HepG2 (cell line): Measurements from ENCODE around the gene ANKHD1. TPM values are rescaled to one million over a fixed set of nuclear protein-coding genes. Genes with fewer than 3 reads are reported as not detected.

Experiments
- AKAP8 ChIP-seq: sonication (generic); formaldehyde crosslinking; IDR thresholded peaks from 2 replicates; pipeline ENCODE4 v1.5.1; 2020; ENCODE audit warnings: mild to moderate bottlenecking, missing genetic modification reagents
- CCDC6 ChIP-seq: sonication (generic); formaldehyde crosslinking; IDR thresholded peaks from 2 replicates; pipeline ENCODE4 v1.8.1; 2022; ENCODE audit warnings: mild to moderate bottlenecking, missing genetic modification reagents, moderate library complexity
- DDIT3 ChIP-seq: sonication (generic); formaldehyde crosslinking; IDR thresholded peaks from 2 replicates; pipeline ENCODE4 v1.4.0; 2020; ENCODE audit warnings: mild to moderate bottlenecking, missing genetic modification reagents
- FOXJ3 ChIP-seq: sonication (generic); formaldehyde crosslinking; IDR thresholded peaks from 2 replicates; pipeline ENCODE4 v1.4.0; 2020; ENCODE audit warnings: missing genetic modification reagents, mild to moderate bottlenecking, borderline replicate concordance
- GABPA ChIP-seq, 2 experiments: IDR thresholded peaks; 2 replicates each; pipeline ENCODE4 v1.6.1; 2011 to 2016; ENCODE audit warnings: low read depth in 2 of 2, low read length in 1 of 2, missing biosample characterization in 1 of 2, missing genetic modification characterization in 1 of 2
- KLF11 ChIP-seq: IDR thresholded peaks from 2 replicates; pipeline ENCODE4 v1.6.1; 2016; ENCODE audit warnings: missing compliant biosample characterization
- NR0B2 ChIP-seq: sonication (generic); formaldehyde crosslinking; IDR thresholded peaks from 2 replicates; pipeline ENCODE4 v1.4.0; 2020; ENCODE audit warnings: mild to moderate bottlenecking, missing genetic modification reagents
- NR2F1 ChIP-seq, 2 experiments: fragments of 450-650 bp in 1 of 2; formaldehyde crosslinking in 1 of 2; IDR thresholded peaks; 2 replicates each; pipeline versions ENCODE4 v1.5.0 to v1.6.1; 2016 to 2020; ENCODE audit warnings: mild to moderate bottlenecking in 1 of 2, missing compliant biosample characterization in 1 of 2, missing genetic modification reagents in 1 of 2, moderate library complexity in 1 of 2
- SOX5 ChIP-seq: IDR thresholded peaks from 2 replicates; pipeline ENCODE4 v1.6.1; 2016; ENCODE audit warnings: borderline replicate concordance
- SOX6 ChIP-seq, 2 experiments: fragments of 450-650 bp in 1 of 2; sonication (generic) in 1 of 2; formaldehyde crosslinking in 1 of 2; IDR thresholded peaks; 2 replicates each; pipeline versions ENCODE4 v1.4.0 to v1.6.1; 2017 to 2020; ENCODE audit warnings: antibody characterized with exemption in 1 of 2, mild to moderate bottlenecking in 1 of 2, missing genetic modification reagents in 1 of 2
- ZNF207 ChIP-seq: fragments of 450-650 bp; IDR thresholded peaks from 2 replicates; pipeline ENCODE4 v1.6.1; 2016; ENCODE audit warnings: antibody characterized with exemption, borderline replicate concordance
- ZNF253 ChIP-seq: sonication (generic); formaldehyde crosslinking; IDR thresholded peaks from 2 replicates; pipeline ENCODE4 v1.8.0; 2022; ENCODE audit warnings: mild to moderate bottlenecking, missing genetic modification reagents, borderline replicate concordance
- ZNF570 ChIP-seq: sonication (generic); formaldehyde crosslinking; IDR thresholded peaks from 2 replicates; pipeline ENCODE4 v1.4.0; 2020; ENCODE audit warnings: mild to moderate bottlenecking, missing genetic modification reagents, borderline replicate concordance
- polyA plus RNA-seq, 8 experiments: library from polyadenylated mRNA; depleted of rRNA in 3 of 8; stranded (reverse) in 7 of 8; unstranded in 1 of 8; fragments of >200 nt; fragmentation: Illumina TruSeq in 4 of 8; extraction: Trizol in 4 of 8; gene quantifications; 2 replicates each; pipeline versions ENCODE4 v1.2.1 to v1.2.3, GENCODE V29; 2011 to 2016; ENCODE audit warnings: low read depth in 4 of 8, missing spikeins in 1 of 8, mixed read lengths in 1 of 8; ENCODE audit not compliant: insufficient read depth in 1 of 8
- total RNA-seq, 5 experiments: library from RNA; depleted of rRNA; stranded (reverse); fragments of >200 nt; fragmentation: Illumina TruSeq; extraction: Trizol; gene quantifications; 2 replicates each; pipeline ENCODE4 v1.2.3, GENCODE V29; 2016; ENCODE audit warnings: low read depth in 1 of 5
- TF ChIP-seq, protein P1 (sequence below): sonication (generic); formaldehyde crosslinking; IDR thresholded peaks from 2 replicates; pipeline ENCODE4 v1.5.0; 2020; ENCODE audit warnings: mild to moderate bottlenecking, missing genetic modification reagents
- TF ChIP-seq, protein P2 (sequence below): sonication (generic); formaldehyde crosslinking; IDR thresholded peaks from 2 replicates; pipeline ENCODE4 v1.4.0; 2020; ENCODE audit warnings: mild to moderate bottlenecking, missing genetic modification reagents
- TF ChIP-seq, protein P3 (sequence below), 2 experiments: sonication (generic) in 1 of 2; formaldehyde crosslinking in 1 of 2; IDR thresholded peaks; 2 replicates each; pipeline versions ENCODE4 v1.6.1 to v1.9.0; 2014 to 2022; ENCODE audit warnings: antibody characterized with exemption in 1 of 2, borderline replicate concordance in 1 of 2, inconsistent platforms in 1 of 2, low read depth in 1 of 2, missing genetic modification reagents in 1 of 2
- TF ChIP-seq, protein P4 (sequence below): sonication (generic); formaldehyde crosslinking; IDR thresholded peaks from 2 replicates; pipeline ENCODE4 v1.4.0; 2020; ENCODE audit warnings: missing genetic modification reagents

The ANKHD1 gene
- total and polyA plus RNA-seq, 2 of the 13 experiments (the other 11 are each of a cell fraction or from before 2014, with no cell fraction given), result 69.9 to 82.0 TPM

DNA sequence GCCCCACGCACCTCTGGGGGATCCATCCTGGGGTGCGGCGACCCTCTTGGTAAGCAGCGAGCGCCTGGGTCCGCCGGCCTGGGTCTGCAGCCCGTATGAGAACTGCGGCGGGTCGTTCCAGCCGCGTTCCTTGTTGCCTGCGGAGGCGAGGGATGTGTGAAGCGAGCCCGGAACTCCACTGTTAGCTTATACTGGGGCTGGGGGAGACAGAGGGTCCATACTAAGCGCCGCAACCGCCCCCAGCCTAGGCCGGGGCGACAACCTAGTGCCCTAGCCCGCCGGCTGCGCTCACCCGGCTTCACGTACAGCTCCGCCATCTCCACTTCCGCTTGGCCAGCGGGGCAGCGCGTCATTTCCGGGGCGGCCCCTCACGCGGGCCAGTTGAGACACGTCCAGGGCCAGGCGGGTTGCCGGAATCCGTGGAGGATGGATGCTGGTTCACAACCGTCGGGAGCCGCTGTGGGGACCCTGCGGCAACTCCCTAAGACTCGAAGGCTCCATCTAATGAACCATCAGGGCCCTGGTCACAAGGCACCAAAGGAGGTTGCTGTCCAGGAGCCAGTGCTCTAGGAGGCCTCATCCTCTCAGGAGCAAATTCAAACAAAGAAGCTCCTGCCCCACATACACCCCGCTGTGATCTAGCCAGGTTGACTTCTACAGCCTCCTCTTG is 155.6 kb downstream of the ANKHD1 start, which contains the start of gene SRA1 (continued):
- TF ChIP-seq, protein P1, sequence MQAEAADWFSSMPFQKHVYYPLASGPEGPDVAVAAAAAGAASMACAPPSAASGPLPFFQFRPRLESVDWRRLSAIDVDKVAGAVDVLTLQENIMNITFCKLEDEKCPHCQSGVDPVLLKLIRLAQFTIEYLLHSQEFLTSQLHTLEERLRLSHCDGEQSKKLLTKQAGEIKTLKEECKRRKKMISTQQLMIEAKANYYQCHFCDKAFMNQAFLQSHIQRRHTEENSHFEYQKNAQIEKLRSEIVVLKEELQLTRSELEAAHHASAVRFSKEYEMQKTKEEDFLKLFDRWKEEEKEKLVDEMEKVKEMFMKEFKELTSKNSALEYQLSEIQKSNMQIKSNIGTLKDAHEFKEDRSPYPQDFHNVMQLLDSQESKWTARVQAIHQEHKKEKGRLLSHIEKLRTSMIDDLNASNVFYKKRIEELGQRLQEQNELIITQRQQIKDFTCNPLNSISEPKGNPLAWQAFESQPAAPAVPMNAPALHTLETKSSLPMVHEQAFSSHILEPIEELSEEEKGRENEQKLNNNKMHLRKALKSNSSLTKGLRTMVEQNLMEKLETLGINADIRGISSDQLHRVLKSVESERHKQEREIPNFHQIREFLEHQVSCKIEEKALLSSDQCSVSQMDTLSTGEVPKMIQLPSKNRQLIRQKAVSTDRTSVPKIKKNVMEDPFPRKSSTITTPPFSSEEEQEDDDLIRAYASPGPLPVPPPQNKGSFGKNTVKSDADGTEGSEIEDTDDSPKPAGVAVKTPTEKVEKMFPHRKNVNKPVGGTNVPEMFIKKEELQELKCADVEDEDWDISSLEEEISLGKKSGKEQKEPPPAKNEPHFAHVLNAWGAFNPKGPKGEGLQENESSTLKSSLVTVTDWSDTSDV (CRISPR knock-in tag), result no peak; the same call in 1 of the 2 replicates
- TF ChIP-seq, protein P2, sequence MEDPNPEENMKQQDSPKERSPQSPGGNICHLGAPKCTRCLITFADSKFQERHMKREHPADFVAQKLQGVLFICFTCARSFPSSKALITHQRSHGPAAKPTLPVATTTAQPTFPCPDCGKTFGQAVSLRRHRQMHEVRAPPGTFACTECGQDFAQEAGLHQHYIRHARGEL (CRISPR knock-in tag), result no peak
- TF ChIP-seq, protein P3, sequence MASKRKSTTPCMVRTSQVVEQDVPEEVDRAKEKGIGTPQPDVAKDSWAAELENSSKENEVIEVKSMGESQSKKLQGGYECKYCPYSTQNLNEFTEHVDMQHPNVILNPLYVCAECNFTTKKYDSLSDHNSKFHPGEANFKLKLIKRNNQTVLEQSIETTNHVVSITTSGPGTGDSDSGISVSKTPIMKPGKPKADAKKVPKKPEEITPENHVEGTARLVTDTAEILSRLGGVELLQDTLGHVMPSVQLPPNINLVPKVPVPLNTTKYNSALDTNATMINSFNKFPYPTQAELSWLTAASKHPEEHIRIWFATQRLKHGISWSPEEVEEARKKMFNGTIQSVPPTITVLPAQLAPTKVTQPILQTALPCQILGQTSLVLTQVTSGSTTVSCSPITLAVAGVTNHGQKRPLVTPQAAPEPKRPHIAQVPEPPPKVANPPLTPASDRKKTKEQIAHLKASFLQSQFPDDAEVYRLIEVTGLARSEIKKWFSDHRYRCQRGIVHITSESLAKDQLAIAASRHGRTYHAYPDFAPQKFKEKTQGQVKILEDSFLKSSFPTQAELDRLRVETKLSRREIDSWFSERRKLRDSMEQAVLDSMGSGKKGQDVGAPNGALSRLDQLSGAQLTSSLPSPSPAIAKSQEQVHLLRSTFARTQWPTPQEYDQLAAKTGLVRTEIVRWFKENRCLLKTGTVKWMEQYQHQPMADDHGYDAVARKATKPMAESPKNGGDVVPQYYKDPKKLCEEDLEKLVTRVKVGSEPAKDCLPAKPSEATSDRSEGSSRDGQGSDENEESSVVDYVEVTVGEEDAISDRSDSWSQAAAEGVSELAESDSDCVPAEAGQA (IDR thresholded peaks at IDR 0.05; ENCODE audit: low read depth), result peak; percentile 73; the same call in 1 of the 2 replicates
- TF ChIP-seq, protein P3 (CRISPR knock-in tag; IDR thresholded peaks at IDR 0.05; ENCODE audit: borderline replicate concordance), result no peak
- TF ChIP-seq KLF11 (peak; percentile 11; the same call in 1 of the 2 replicates), SOX5 (CRISPR knock-in tag) (peak; percentile 38; the same call in 1 of the 2 replicates), ZNF207 (no peak), AKAP8 (peak; percentile 80; the same call in 1 of the 2 replicates), SOX6 (IDR thresholded peaks at IDR 0.05) (no peak), SOX6 (CRISPR knock-in tag; IDR thresholded peaks at IDR 0.05) (peak; percentile 59), NR2F1 (CRISPR knock-in tag; IDR thresholded peaks at IDR 0.05) (no peak), ZNF570 (CRISPR knock-in tag) (no peak), DDIT3 (CRISPR knock-in tag) (no peak), FOXJ3 (no peak), ZNF253 (CRISPR knock-in tag) (no peak), GABPA (IDR thresholded peaks at IDR 0.05; ENCODE audit: low read depth, low read length) (peak; percentile 93), GABPA (CRISPR knock-in tag; IDR thresholded peaks at IDR 0.05; ENCODE audit: low read depth) (peak; percentile 98), NR0B2 (CRISPR knock-in tag) (peak; percentile 80), CCDC6 (CRISPR knock-in tag) (peak; percentile 69; the same call in 1 of the 2 replicates)
- TF ChIP-seq, protein P4, sequence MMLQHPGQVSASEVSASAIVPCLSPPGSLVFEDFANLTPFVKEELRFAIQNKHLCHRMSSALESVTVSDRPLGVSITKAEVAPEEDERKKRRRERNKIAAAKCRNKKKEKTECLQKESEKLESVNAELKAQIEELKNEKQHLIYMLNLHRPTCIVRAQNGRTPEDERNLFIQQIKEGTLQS (CRISPR knock-in tag), result 0 out of 2 replicates have a peak, but pooled peaks have one; percentile 44
